Neural cell (in vitro differentiated cells): Measurements from ENCODE around the gene NUBP2.

Experiments used
- MXI1 ChIP-seq: fragments of 450-650 bp; conservative IDR thresholded peaks from 2 replicates; pipeline ENCODE4 v1.6.1; 2014; ENCODE audit warnings: antibody characterized with exemption, mild to moderate bottlenecking; ENCODE audit not compliant: poor library complexity, severe bottlenecking
- TF ChIP-seq, protein P1 (sequence below): fragments of 450-650 bp; IDR thresholded peaks from 2 replicates; pipeline ENCODE4 v1.5.1; 2014; ENCODE audit warnings: antibody characterized with exemption, mild to moderate bottlenecking, moderate library complexity; ENCODE audit not compliant: poor library complexity, severe bottlenecking
- TF ChIP-seq, protein P2 (sequence below): IDR thresholded peaks from 2 replicates; pipeline ENCODE4 v1.6.1; 2012; ENCODE audit warnings: borderline replicate concordance

DNA sequence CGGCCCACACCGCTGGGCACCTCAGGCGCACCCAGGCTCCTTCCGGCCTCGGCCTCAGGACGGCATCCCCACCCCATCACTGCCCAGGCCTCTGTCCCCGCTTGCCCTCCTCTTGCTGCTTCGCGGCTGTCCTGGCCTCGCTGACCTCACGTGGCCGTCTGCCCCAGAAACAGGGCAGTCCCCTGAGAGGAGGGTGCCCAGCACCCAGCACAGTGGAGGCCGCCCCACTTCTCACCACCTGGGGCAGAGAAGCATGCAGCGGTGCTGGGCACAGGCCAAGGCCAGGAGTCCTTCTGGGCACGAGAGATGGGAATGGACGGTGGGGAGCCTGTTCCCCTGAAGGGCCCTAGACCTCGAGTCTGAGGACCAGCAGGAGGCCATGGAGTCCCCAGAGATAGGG is 35.0 kb downstream of the NUBP2 start:
- TF ChIP-seq, protein P1, sequence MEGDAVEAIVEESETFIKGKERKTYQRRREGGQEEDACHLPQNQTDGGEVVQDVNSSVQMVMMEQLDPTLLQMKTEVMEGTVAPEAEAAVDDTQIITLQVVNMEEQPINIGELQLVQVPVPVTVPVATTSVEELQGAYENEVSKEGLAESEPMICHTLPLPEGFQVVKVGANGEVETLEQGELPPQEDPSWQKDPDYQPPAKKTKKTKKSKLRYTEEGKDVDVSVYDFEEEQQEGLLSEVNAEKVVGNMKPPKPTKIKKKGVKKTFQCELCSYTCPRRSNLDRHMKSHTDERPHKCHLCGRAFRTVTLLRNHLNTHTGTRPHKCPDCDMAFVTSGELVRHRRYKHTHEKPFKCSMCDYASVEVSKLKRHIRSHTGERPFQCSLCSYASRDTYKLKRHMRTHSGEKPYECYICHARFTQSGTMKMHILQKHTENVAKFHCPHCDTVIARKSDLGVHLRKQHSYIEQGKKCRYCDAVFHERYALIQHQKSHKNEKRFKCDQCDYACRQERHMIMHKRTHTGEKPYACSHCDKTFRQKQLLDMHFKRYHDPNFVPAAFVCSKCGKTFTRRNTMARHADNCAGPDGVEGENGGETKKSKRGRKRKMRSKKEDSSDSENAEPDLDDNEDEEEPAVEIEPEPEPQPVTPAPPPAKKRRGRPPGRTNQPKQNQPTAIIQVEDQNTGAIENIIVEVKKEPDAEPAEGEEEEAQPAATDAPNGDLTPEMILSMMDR: no peak
- TF ChIP-seq, protein P2, sequence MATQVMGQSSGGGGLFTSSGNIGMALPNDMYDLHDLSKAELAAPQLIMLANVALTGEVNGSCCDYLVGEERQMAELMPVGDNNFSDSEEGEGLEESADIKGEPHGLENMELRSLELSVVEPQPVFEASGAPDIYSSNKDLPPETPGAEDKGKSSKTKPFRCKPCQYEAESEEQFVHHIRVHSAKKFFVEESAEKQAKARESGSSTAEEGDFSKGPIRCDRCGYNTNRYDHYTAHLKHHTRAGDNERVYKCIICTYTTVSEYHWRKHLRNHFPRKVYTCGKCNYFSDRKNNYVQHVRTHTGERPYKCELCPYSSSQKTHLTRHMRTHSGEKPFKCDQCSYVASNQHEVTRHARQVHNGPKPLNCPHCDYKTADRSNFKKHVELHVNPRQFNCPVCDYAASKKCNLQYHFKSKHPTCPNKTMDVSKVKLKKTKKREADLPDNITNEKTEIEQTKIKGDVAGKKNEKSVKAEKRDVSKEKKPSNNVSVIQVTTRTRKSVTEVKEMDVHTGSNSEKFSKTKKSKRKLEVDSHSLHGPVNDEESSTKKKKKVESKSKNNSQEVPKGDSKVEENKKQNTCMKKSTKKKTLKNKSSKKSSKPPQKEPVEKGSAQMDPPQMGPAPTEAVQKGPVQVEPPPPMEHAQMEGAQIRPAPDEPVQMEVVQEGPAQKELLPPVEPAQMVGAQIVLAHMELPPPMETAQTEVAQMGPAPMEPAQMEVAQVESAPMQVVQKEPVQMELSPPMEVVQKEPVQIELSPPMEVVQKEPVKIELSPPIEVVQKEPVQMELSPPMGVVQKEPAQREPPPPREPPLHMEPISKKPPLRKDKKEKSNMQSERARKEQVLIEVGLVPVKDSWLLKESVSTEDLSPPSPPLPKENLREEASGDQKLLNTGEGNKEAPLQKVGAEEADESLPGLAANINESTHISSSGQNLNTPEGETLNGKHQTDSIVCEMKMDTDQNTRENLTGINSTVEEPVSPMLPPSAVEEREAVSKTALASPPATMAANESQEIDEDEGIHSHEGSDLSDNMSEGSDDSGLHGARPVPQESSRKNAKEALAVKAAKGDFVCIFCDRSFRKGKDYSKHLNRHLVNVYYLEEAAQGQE: no peak
- no peak for TF ChIP-seq MXI1
